Astrocyte of the spinal cord (primary cell): Measurements from ENCODE around the gene PHACTR3.

Source experiments
- DNase-seq: peaks from one replicate; pipeline ENCODE4 v3.0.0; 2011; ENCODE audit warnings: low read depth, low spot score
- H3K4me3 ChIP-seq: 2 replicates; pipeline ENCODE4 v1.5.1; 2011; ENCODE audit warnings: low read depth, mild to moderate bottlenecking, low read length, moderate library complexity
- CTCF ChIP-seq: IDR thresholded peaks from 2 replicates; pipeline ENCODE4 v1.5.1; 2012; ENCODE audit warnings: low read depth, mild to moderate bottlenecking, low read length, inconsistent platforms
- in situ Hi-C: cut with HindIII; loops from 2 replicates; pipeline ENCODE4 v1.10.0; 2017; ENCODE audit warnings: low sequenced_read_pairs

PHACTR3 gene

GRCh38 chr20:59678288-59678687 lies 73.9 kb downstream of the PHACTR3 start:
- in situ Hi-C loops: no loop called here
- DNase-seq: no peak
- no peak overlapping the region for H3K4me3 ChIP-seq
- no peak for TF ChIP-seq CTCF

- in situ Hi-C loops: no loop called here
- H3K4me3 ChIP-seq: no peak overlapping the region
- TF ChIP-seq CTCF: no peak
- no peak for DNase-seq
Observed at GRCh38 chr20:59678951-59679350, 74.6 kb downstream of the PHACTR3 start.

GRCh38 chr20:59680148-59680650 lies 75.9 kb downstream of the PHACTR3 start:
- in situ Hi-C loops: no loop called here

GRCh38 chr20:59680852-59681251 lies 76.5 kb downstream of the PHACTR3 start:
- no peak for DNase-seq
- TF ChIP-seq CTCF: no peak
- in situ Hi-C loops: no loop called here
- no peak overlapping the region for H3K4me3 ChIP-seq

More at GRCh38 chr20:59680148-59680650, 75.9 kb downstream of the PHACTR3 start:
- no peak for DNase-seq
- no peak for TF ChIP-seq CTCF
- H3K4me3 ChIP-seq: no peak overlapping the region

GRCh38 chr20:59682603-59683002 lies 78.3 kb downstream of the PHACTR3 start:
- in situ Hi-C loops: no loop called here
- no peak for TF ChIP-seq CTCF

GRCh38 chr20:59683181-59683580 lies 78.8 kb downstream of the PHACTR3 start:
- no peak for DNase-seq
- in situ Hi-C loops: no loop called here
- TF ChIP-seq CTCF: no peak
- no peak overlapping the region for H3K4me3 ChIP-seq

More at GRCh38 chr20:59682603-59683002, 78.3 kb downstream of the PHACTR3 start:
- DNase-seq: no peak
- H3K4me3 ChIP-seq: no peak overlapping the region
